ENCODE data around the gene CLDND2. TPM values are rescaled to one million over a fixed set of nuclear protein-coding genes. Genes with fewer than 3 reads are reported as not detected.

The CLDND2 gene
- total RNA-seq, 6 donors from 2014 or later, result 0.89 to 3.0 (median 1.7) TPM; not detected in 3

- WGBS, 2 donors, result 27 to 50% methylated on average over 1 to 10 of the region's 14 CpGs
- no peak overlapping the region for H3K27ac ChIP-seq
- no peaks in the 10 kb centered on the region for H3K9me3 ChIP-seq
- no peaks in the 10 kb centered on the region for H3K36me3 ChIP-seq
- no peak overlapping the region for H3K4me3 ChIP-seq
- TF ChIP-seq EP300 (IDR thresholded peaks at IDR 0.05) (no peak), CTCF (IDR thresholded peaks at IDR 0.05) (no peak), POLR2AphosphoS5 (IDR thresholded peaks at IDR 0.05) (no peak), POLR2A (IDR thresholded peaks at IDR 0.05) (no peak)
- peak in 1 of 2 donors; percentile 82 for DNase-seq
- H3K27me3 ChIP-seq, result no peaks in the 10 kb centered on the region
- H3K4me1 ChIP-seq, result no peaks in the 10 kb centered on the region
- ATAC-seq (ENCODE audit: low FRiP score in 2 of 2), result no peak
These were observed 48.5 kb downstream of the CLDND2 start for GRCh38 chr19:51320280-51320657.

GRCh38 chr19:51319649-51320279, 49.0 kb downstream of the CLDND2 start:
- no peaks in the 10 kb centered on the region for H3K9me3 ChIP-seq
- no peak overlapping the region for H3K27ac ChIP-seq
- no peak for DNase-seq
- no peaks in the 10 kb centered on the region for H3K36me3 ChIP-seq
- 77 to 79% methylated on average over 6 to 14 of the region's 14 CpGs for WGBS, 2 donors
- no peaks in the 10 kb centered on the region for H3K27me3 ChIP-seq
- no peaks in the 10 kb centered on the region for H3K4me1 ChIP-seq
- ATAC-seq (ENCODE audit: low FRiP score in 2 of 2), result no peak
- no peak overlapping the region for H3K4me3 ChIP-seq
- no peak for TF ChIP-seq CTCF (IDR thresholded peaks at IDR 0.05)
- no peak for TF ChIP-seq EP300 (IDR thresholded peaks at IDR 0.05)
- no peak for TF ChIP-seq POLR2AphosphoS5 (IDR thresholded peaks at IDR 0.05)

DNA sequence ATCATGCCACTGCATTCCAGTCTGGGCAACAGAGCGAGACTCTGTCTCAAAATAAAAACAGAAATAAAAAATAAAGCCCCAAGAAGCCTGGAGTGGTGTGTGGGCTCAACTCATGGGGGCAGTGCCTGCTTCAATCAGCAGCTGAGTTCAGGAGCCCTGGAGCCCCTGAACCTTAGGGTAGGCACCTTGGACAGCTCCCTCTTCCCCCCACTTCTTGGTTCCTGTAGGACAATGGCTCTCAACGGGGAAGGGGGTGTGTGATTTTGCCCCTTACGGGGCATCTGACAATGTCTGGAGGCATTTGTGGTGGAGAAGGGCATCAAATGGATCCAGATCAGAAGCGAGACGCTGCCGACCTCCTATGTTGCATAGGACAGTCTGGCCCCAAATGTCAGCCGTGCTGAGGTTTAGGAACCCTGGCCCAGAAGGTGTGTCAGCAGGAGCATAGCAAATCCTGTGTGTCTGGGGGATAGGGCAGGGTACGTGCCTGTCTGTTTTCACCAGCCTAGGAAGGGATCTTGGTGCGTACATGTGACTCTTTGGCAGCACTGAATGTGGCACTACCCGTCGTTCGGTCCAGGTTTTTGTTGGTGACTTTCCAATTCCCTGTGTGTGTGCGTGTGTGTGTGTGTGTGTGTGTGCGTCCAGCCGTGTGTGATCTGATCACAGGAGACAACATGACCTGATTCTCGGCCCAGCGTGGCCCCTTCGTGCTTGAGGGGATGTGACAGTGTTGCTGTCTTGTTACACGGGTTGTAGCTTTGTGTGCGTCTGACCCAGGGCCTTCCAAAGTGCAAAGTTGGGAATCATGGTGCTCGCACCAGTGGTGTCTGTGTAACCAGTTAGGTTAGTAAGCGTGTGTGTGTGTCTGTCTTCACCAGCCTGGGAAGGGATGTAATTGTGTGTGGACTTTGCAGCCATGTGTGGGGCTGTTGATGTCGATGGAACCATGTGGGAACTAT, 49.8 kb downstream of the CLDND2 start:
- ATAC-seq (ENCODE audit: low FRiP score in 2 of 2) (no peak), DNase-seq (no peak)
- Histone ChIP-seq H3K4me1 (no peaks in the 10 kb centered on the region), H3K36me3 (no peaks in the 10 kb centered on the region), H3K27me3 (no peaks in the 10 kb centered on the region), H3K27ac (no peak overlapping the region), H3K4me3 (no peak overlapping the region), H3K9me3 (no peaks in the 10 kb centered on the region)
- WGBS, 2 donors, result 69 to 74% methylated on average over 17 to 23 of the region's 23 CpGs
- TF ChIP-seq POLR2AphosphoS5 (IDR thresholded peaks at IDR 0.05) (no peak), EP300 (IDR thresholded peaks at IDR 0.05) (no peak), POLR2A (IDR thresholded peaks at IDR 0.05) (no peak), CTCF (IDR thresholded peaks at IDR 0.05) (no peak)

GRCh38 chr19:51317968-51318367, 50.8 kb downstream of the CLDND2 start:
- Histone ChIP-seq H3K9me3 (no peaks in the 10 kb centered on the region), H3K27me3 (no peaks in the 10 kb centered on the region), H3K4me3 (no peak overlapping the region), H3K4me1 (no peaks in the 10 kb centered on the region), H3K27ac (no peak overlapping the region), H3K36me3 (no peaks in the 10 kb centered on the region)
- 40 to 90% methylated on average over 1 of the region's 1 CpG for WGBS, 2 donors
- no peak for TF ChIP-seq CTCF (IDR thresholded peaks at IDR 0.05)
- TF ChIP-seq EP300 (IDR thresholded peaks at IDR 0.05), result no peak
- no peak for TF ChIP-seq POLR2AphosphoS5 (IDR thresholded peaks at IDR 0.05)
- TF ChIP-seq POLR2A (IDR thresholded peaks at IDR 0.05), result no peak
- ATAC-seq (ENCODE audit: low FRiP score in 2 of 2) (no peak), DNase-seq (no peak)

All from upper lobe of left lung (tissue), 6 donors.